ENCODE data around the gene SLC25A47.
"Not testable (repeated sequence)": the region's sequence is repeated elsewhere in the genome, so short reads cannot be mapped to it uniquely, and the experiment has no call there.

Gene SLC25A47

DNA sequence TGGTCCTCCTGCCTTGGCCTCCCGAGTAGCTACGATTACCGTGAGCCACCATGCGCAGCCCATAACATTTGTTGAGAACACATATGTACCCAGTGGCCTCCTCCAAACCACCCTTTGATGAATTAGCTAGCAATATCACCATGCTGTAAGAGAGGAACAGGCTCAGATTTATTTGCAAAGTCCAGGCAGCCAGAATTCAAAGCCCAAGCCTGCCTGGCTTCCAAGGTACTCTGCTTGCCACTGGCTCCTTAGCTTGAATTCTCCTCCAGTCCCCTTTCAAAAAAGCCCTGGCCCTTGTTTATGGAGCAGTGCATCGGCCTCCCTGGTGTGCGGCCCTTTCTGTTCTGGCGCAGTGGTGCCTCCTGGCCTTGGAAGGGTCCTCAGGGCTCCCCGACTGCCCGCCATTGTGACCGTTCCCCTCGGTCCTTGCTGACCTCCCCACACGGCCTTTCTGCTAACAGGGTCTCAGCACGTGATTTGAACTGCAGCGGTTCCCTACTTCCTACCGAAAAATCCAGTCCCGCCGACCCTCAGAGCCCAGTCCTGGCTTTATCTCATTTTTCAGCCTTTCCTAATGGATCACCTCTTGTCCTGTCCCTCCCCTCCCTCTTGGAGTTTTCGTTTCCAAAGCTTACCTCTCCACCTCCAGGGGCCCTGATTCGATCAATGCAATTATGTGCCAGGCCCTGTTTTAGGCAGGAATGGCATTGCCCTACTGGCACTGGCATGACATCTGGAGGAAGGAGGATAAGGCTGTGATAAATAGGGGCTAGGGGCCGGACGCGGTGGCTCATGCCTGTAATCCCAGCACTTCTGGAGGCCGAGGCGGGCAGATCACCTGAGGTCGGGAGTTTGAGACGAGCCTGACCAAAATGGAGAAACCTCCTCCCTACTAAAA lies 38.9 kb upstream of the SLC25A47 start:
- Histone ChIP-seq H3K9ac (ENCODE audit: low read length in 2 of 2) (peak overlapping the region in 1 of 2 donors; percentile 6), H3K4me3 (ENCODE audit: low read length in 2 of 2) (peak overlapping the region; percentile 67 to 77), H3K27ac (ENCODE audit: low read length) (peak overlapping the region; percentile 55)

GRCh38 chr14:100285021-100285912 lies 37.9 kb upstream of the SLC25A47 start:
- peaks cover 18% of the 10 kb centered on the region for H3K4me1 ChIP-seq (ENCODE audit: control insufficient read depth, insufficient read depth, low read length)
- H3K36me3 ChIP-seq (ENCODE audit: control insufficient read depth in 2 of 2, insufficient read depth in 2 of 2, low read length in 2 of 2): peaks cover 0 to 4% of the 10 kb centered on the region in 2 donors
- H3K27ac ChIP-seq (ENCODE audit: low read length): peak overlapping the region; percentile 55
- H3K27me3 ChIP-seq (ENCODE audit: control insufficient read depth in 1 of 2, insufficient read depth in 2 of 2, low read length in 2 of 2): no peaks in the 10 kb centered on the region
- H3K9ac ChIP-seq (ENCODE audit: low read length in 2 of 2): peak overlapping the region; percentile 70 to 73
- H3K4me3 ChIP-seq (ENCODE audit: low read length in 2 of 2): peak overlapping the region; percentile 67 to 77
- no peaks in the 10 kb centered on the region for H3K9me3 ChIP-seq (ENCODE audit: control insufficient read depth in 2 of 2, low read length in 2 of 2)

More for the DNA sequence above, 38.9 kb upstream of the SLC25A47 start:
- Histone ChIP-seq H3K4me1 (ENCODE audit: control insufficient read depth, insufficient read depth, low read length) (peaks cover 17% of the 10 kb centered on the region), H3K9me3 (ENCODE audit: control insufficient read depth in 2 of 2, low read length in 2 of 2) (no peaks in the 10 kb centered on the region), H3K36me3 (ENCODE audit: control insufficient read depth in 2 of 2, insufficient read depth in 2 of 2, low read length in 2 of 2) (peaks cover 0 to 4% of the 10 kb centered on the region in 2 donors), H3K27me3 (ENCODE audit: control insufficient read depth in 1 of 2, insufficient read depth in 2 of 2, low read length in 2 of 2) (no peaks in the 10 kb centered on the region)

DNA sequence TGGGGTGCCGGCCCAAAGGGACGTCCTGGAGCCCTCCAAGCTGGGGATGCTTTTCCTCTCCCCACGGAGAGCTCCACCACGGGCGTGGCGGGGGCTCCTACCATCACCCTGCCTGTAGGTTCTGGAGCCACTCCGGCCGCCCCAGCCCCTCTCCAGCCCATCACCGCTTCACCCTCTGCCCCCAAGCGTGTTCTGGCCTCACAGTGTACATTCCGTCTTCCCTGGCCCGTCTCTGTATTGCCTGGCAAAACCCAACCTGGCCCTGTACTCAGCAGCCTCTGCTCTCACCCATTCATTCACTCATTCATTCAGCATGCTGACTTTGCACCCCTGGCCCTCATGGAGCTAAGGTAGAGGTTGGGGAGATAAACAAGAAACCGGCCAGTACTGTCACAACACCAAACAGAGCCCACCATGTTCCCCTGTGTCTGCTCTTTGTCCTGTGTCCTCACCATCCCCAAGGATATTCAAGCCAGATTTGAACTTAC lies 37.2 kb upstream of the SLC25A47 start:
- Histone ChIP-seq H3K4me1 (ENCODE audit: control insufficient read depth, insufficient read depth, low read length) (peaks cover 20% of the 10 kb centered on the region), H3K4me3 (ENCODE audit: low read length in 2 of 2) (peak overlapping the region; percentile 67 to 77), H3K27ac (ENCODE audit: low read length) (no peak overlapping the region), H3K27me3 (ENCODE audit: control insufficient read depth in 1 of 2, insufficient read depth in 2 of 2, low read length in 2 of 2) (no peaks in the 10 kb centered on the region), H3K9ac (ENCODE audit: low read length in 2 of 2) (peak overlapping the region; percentile 70 to 73), H3K9me3 (ENCODE audit: control insufficient read depth in 2 of 2, low read length in 2 of 2) (no peaks in the 10 kb centered on the region), H3K36me3 (ENCODE audit: control insufficient read depth in 2 of 2, insufficient read depth in 2 of 2, low read length in 2 of 2) (peaks cover 0 to 4% of the 10 kb centered on the region in 2 donors)

- Histone ChIP-seq H3K4me3 (ENCODE audit: low read length in 2 of 2) (no peak overlapping the region), H3K36me3 (ENCODE audit: control insufficient read depth in 2 of 2, insufficient read depth in 2 of 2, low read length in 2 of 2) (peaks cover 0 to 5% of the 10 kb centered on the region in 2 donors), H3K9me3 (ENCODE audit: control insufficient read depth in 2 of 2, low read length in 2 of 2) (no peaks in the 10 kb centered on the region), H3K9ac (ENCODE audit: low read length in 2 of 2) (no peak overlapping the region), H3K4me1 (ENCODE audit: control insufficient read depth, insufficient read depth, low read length) (peaks cover 21% of the 10 kb centered on the region), H3K27me3 (ENCODE audit: control insufficient read depth in 1 of 2, insufficient read depth in 2 of 2, low read length in 2 of 2) (no peaks in the 10 kb centered on the region), H3K27ac (ENCODE audit: low read length) (no peak overlapping the region)
These were observed 36.5 kb upstream of the SLC25A47 start for GRCh38 chr14:100286484-100287191.

DNA sequence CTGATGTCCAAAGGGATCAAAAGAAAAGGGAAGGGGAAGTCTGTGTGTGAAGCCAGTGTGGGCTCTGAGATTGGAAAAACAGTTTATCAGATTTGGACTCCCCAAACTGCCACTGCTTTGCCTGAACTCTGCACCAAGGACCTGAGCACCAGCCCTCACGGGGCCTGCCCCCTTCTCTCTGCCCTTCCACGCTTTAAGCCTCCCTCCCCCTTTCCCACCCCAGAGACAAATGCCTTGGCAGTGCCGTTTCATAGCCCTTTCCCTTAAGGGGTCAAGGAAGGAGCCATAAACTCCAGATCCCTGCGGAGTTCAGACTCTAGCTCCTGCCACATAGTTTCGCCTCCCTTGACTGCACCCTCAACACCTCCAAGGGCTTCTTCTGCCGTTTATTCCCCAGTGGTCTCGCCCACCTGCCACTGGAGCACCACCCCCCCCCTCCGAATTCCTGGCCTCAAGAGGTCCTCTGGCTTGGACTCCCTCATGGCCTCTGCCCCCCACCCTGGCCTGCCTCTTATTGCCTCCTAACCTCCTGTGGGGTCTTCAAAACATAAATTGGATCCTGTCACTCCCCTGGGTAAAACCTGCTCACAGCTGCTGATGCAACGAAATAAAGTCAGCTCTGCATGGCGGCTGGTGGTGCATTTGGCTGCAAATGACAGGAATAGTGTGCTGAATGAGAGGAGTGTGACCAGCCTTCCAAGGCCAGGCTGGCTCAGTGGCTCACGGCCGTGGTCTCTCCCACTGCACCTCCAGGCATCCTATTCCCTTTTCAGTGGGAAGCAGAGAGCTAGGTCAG lies 35.7 kb upstream of the SLC25A47 start:
- Histone ChIP-seq H3K27ac (ENCODE audit: low read length) (no peak overlapping the region), H3K27me3 (ENCODE audit: control insufficient read depth in 1 of 2, insufficient read depth in 2 of 2, low read length in 2 of 2) (no peaks in the 10 kb centered on the region), H3K4me1 (ENCODE audit: control insufficient read depth, insufficient read depth, low read length) (peaks cover 18% of the 10 kb centered on the region), H3K9me3 (ENCODE audit: control insufficient read depth in 2 of 2, low read length in 2 of 2) (no peaks in the 10 kb centered on the region), H3K36me3 (ENCODE audit: control insufficient read depth in 2 of 2, insufficient read depth in 2 of 2, low read length in 2 of 2) (peaks cover 0 to 8% of the 10 kb centered on the region in 2 donors), H3K9ac (ENCODE audit: low read length in 2 of 2) (no peak overlapping the region), H3K4me3 (ENCODE audit: low read length in 2 of 2) (no peak overlapping the region)

GRCh38 chr14:100287998-100288295 lies 35.2 kb upstream of the SLC25A47 start:
- not testable (repeated sequence) for H3K27ac ChIP-seq (ENCODE audit: low read length); H3K4me3 ChIP-seq (ENCODE audit: low read length in 2 of 2); H3K36me3 ChIP-seq (ENCODE audit: control insufficient read depth in 2 of 2, insufficient read depth in 2 of 2, low read length in 2 of 2); H3K27me3 ChIP-seq (ENCODE audit: control insufficient read depth in 1 of 2, insufficient read depth in 2 of 2, low read length in 2 of 2); H3K9me3 ChIP-seq (ENCODE audit: control insufficient read depth in 2 of 2, low read length in 2 of 2); H3K9ac ChIP-seq (ENCODE audit: low read length in 2 of 2)
- peaks cover 18% of the 10 kb centered on the region for H3K4me1 ChIP-seq (ENCODE audit: control insufficient read depth, insufficient read depth, low read length)

GRCh38 chr14:100288382-100289185 lies 34.6 kb upstream of the SLC25A47 start:
- no peak overlapping the region for H3K4me3 ChIP-seq (ENCODE audit: low read length in 2 of 2)
- no peak overlapping the region for H3K27ac ChIP-seq (ENCODE audit: low read length)
- H3K4me1 ChIP-seq (ENCODE audit: control insufficient read depth, insufficient read depth, low read length): peaks cover 18% of the 10 kb centered on the region
- no peaks in the 10 kb centered on the region for H3K9me3 ChIP-seq (ENCODE audit: control insufficient read depth in 2 of 2, low read length in 2 of 2)
- H3K36me3 ChIP-seq (ENCODE audit: control insufficient read depth in 2 of 2, insufficient read depth in 2 of 2, low read length in 2 of 2): peaks cover 0 to 8% of the 10 kb centered on the region in 2 donors
- no peak overlapping the region for H3K9ac ChIP-seq (ENCODE audit: low read length in 2 of 2)
- H3K27me3 ChIP-seq (ENCODE audit: control insufficient read depth in 1 of 2, insufficient read depth in 2 of 2, low read length in 2 of 2): no peaks in the 10 kb centered on the region

DNA sequence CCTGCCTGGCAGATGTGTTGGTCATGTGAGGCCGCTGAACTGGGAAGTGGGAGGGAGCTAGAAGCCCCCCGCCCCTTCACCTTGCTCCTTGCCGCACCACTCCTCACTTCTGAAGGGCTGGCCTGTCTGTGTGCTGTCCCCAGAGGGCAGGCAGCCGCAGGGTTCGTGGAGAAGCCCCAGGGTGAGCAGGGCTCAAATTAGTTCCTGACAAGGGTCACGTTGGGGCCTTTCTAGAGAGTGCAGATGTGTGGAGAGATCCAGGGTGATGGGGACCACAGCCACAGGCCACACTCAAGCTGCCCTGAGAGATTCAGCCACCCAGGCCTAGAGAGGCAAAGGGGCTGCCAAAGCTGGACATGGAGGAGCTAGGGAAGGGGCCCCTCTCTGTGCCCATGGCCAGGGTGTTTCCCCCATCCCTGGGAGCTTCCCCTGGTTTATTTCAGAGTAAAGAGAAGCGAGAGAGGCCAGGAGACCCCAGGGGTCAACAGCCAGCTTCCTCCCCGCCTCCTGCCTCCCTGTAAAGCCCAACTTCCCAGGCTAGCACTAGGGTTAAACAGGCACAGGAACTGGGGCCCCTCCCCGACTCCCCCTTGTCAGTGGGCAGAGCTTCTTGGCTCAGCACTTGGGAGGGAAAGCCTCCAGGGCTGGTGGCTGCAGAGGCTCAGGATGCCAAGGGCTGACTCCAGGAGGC lies 33.1 kb upstream of the SLC25A47 start:
- peaks cover 24% of the 10 kb centered on the region for H3K4me1 ChIP-seq (ENCODE audit: control insufficient read depth, insufficient read depth, low read length)
- H3K27me3 ChIP-seq (ENCODE audit: control insufficient read depth in 1 of 2, insufficient read depth in 2 of 2, low read length in 2 of 2): no peaks in the 10 kb centered on the region
- H3K4me3 ChIP-seq (ENCODE audit: low read length in 2 of 2): no peak overlapping the region
- H3K9ac ChIP-seq (ENCODE audit: low read length in 2 of 2): no peak overlapping the region
- peaks cover 0 to 8% of the 10 kb centered on the region in 2 donors for H3K36me3 ChIP-seq (ENCODE audit: control insufficient read depth in 2 of 2, insufficient read depth in 2 of 2, low read length in 2 of 2)
- no peaks in the 10 kb centered on the region for H3K9me3 ChIP-seq (ENCODE audit: control insufficient read depth in 2 of 2, low read length in 2 of 2)
- H3K27ac ChIP-seq (ENCODE audit: low read length): no peak overlapping the region

Measured in stomach smooth muscle (tissue), 2 donors.